ENCODE results near the gene PLEKHA6.

The PLEKHA6 gene

GRCh38 chr1:204341380-204341779, 18.3 kb downstream of the PLEKHA6 start:
- TF ChIP-seq EZH2 (optimal IDR thresholded peaks at IDR 0.05; ENCODE audit: low read depth, low read length) (no peak), EZH2phosphoT487 (IDR thresholded peaks at IDR 0.05; ENCODE audit: low read length) (no peak), CTCF (IDR thresholded peaks at IDR 0.05; ENCODE audit: low read length) (no peak)
- Histone ChIP-seq H4K20me1 (ENCODE audit: insufficient read depth, low read length) (no peaks in the 10 kb centered on the region), H3K27ac (ENCODE audit: low read length) (no peak overlapping the region), H3K27me3 (replicated peaks; ENCODE audit: insufficient read depth, low read length) (no peaks in the 10 kb centered on the region), H3F3A (ENCODE audit: insufficient read depth, low read length) (no peaks in the 10 kb centered on the region), H3K9me2 (replicated peaks; ENCODE audit: insufficient read depth, low read length) (no peaks in the 10 kb centered on the region), H3K9me3 (replicated peaks; ENCODE audit: insufficient read depth, low read length) (no peaks in the 10 kb centered on the region), H2AFZ (ENCODE audit: low read length) (no peak overlapping the region), H3K4me3 (ENCODE audit: low read length) (no peak overlapping the region), H3K79me2 (ENCODE audit: low read length) (no peaks in the 10 kb centered on the region), H3K36me3 (replicated peaks; ENCODE audit: insufficient read depth, low read length) (no peaks in the 10 kb centered on the region), H3K4me2 (ENCODE audit: low read depth, low read length) (no peak overlapping the region), H3K9ac (ENCODE audit: low read length) (no peak overlapping the region), H3K4me1 (ENCODE audit: low read length) (no peaks in the 10 kb centered on the region)
- no peak for DNase-seq

GRCh38 chr1:204340081-204340889, 19.4 kb downstream of the PLEKHA6 start:
- Histone ChIP-seq H3K79me2 (ENCODE audit: low read length) (no peaks in the 10 kb centered on the region), H3F3A (ENCODE audit: insufficient read depth, low read length) (no peaks in the 10 kb centered on the region), H3K4me3 (ENCODE audit: low read length) (no peak overlapping the region), H4K20me1 (ENCODE audit: insufficient read depth, low read length) (no peaks in the 10 kb centered on the region), H3K9me2 (replicated peaks; ENCODE audit: insufficient read depth, low read length) (no peaks in the 10 kb centered on the region), H3K4me1 (ENCODE audit: low read length) (no peaks in the 10 kb centered on the region), H3K27me3 (replicated peaks; ENCODE audit: insufficient read depth, low read length) (no peaks in the 10 kb centered on the region), H3K9ac (ENCODE audit: low read length) (no peak overlapping the region), H3K9me3 (replicated peaks; ENCODE audit: insufficient read depth, low read length) (no peaks in the 10 kb centered on the region), H3K36me3 (replicated peaks; ENCODE audit: insufficient read depth, low read length) (no peaks in the 10 kb centered on the region), H3K4me2 (ENCODE audit: low read depth, low read length) (no peak overlapping the region), H3K27ac (ENCODE audit: low read length) (no peak overlapping the region), H2AFZ (ENCODE audit: low read length) (no peak overlapping the region)
- TF ChIP-seq EZH2 (optimal IDR thresholded peaks at IDR 0.05; ENCODE audit: low read depth, low read length) (no peak), EZH2phosphoT487 (IDR thresholded peaks at IDR 0.05; ENCODE audit: low read length) (no peak), CTCF (IDR thresholded peaks at IDR 0.05; ENCODE audit: low read length) (no peak)
- DNase-seq: no peak

GRCh38 chr1:204339541-204339940, 20.2 kb downstream of the PLEKHA6 start:
- Histone ChIP-seq H3K79me2 (ENCODE audit: low read length) (no peaks in the 10 kb centered on the region), H3K9me3 (replicated peaks; ENCODE audit: insufficient read depth, low read length) (no peaks in the 10 kb centered on the region), H4K20me1 (ENCODE audit: insufficient read depth, low read length) (no peaks in the 10 kb centered on the region), H3K4me3 (ENCODE audit: low read length) (no peak overlapping the region), H3K9me2 (replicated peaks; ENCODE audit: insufficient read depth, low read length) (no peaks in the 10 kb centered on the region), H3K27me3 (replicated peaks; ENCODE audit: insufficient read depth, low read length) (no peaks in the 10 kb centered on the region), H3K9ac (ENCODE audit: low read length) (no peak overlapping the region), H3K27ac (ENCODE audit: low read length) (no peak overlapping the region), H3K36me3 (replicated peaks; ENCODE audit: insufficient read depth, low read length) (no peaks in the 10 kb centered on the region), H2AFZ (ENCODE audit: low read length) (no peak overlapping the region), H3K4me2 (ENCODE audit: low read depth, low read length) (no peak overlapping the region), H3K4me1 (ENCODE audit: low read length) (no peaks in the 10 kb centered on the region), H3F3A (ENCODE audit: insufficient read depth, low read length) (no peaks in the 10 kb centered on the region)
- DNase-seq: no peak
- TF ChIP-seq CTCF (IDR thresholded peaks at IDR 0.05; ENCODE audit: low read length) (no peak), EZH2 (optimal IDR thresholded peaks at IDR 0.05; ENCODE audit: low read depth, low read length) (no peak), EZH2phosphoT487 (IDR thresholded peaks at IDR 0.05; ENCODE audit: low read length) (no peak)

All from MM.1S (cell line).